Body of pancreas (tissue), 4 donors: ENCODE measurements around the gene MAD1L1. TPM values are rescaled to one million over a fixed set of nuclear protein-coding genes. Genes with fewer than 3 reads are reported as not detected.

Experiments
- ATAC-seq: fragments of 150-250 bp; one replicate; pipeline ENCODE4 v1.9.1; 2016
- DNase-seq, 4 donors: peaks; one replicate each; pipeline ENCODE4 v3.0.0-alpha.2; 2019
- H3K27ac ChIP-seq, 4 donors: fragments of 200-600 bp; sonication (generic); 1 replicate in 3 of 4; 2 replicates in 1 of 4; pipeline versions ENCODE4 v1.5.1 to v1.6.1; 2016 to 2019; ENCODE audit warnings: mild to moderate bottlenecking in 1 of 4, mixed read lengths in 1 of 4, moderate library complexity in 1 of 4
- H3K27me3 ChIP-seq, 2 donors: fragments of 200-600 bp; sonication (generic); one replicate each; pipeline ENCODE4 v1.6.0; 2016; ENCODE audit warnings: mild to moderate bottlenecking in 1 of 2
- H3K36me3 ChIP-seq, 2 donors: fragments of 200-600 bp; sonication (generic); replicated peaks in 1 of 2; 2 replicates each; pipeline ENCODE4 v1.5.1; 2016; ENCODE audit warnings: low read depth in 2 of 2; ENCODE audit not compliant: insufficient read depth in 1 of 2
- H3K4me1 ChIP-seq: fragments of 200-600 bp; sonication (generic); one replicate; pipeline ENCODE4 v1.6.0; 2016
- H3K4me3 ChIP-seq, 2 donors: fragments of 200-600 bp; sonication (generic); 1 replicate in 1 of 2; 2 replicates in 1 of 2; pipeline ENCODE4 v1.5.1; 2016 to 2019
- H3K9me3 ChIP-seq, 3 donors: fragments of 200-600 bp; sonication (generic); 1 replicate in 2 of 3; 2 replicates in 1 of 3; pipeline ENCODE4 v1.5.1; 2016
- CTCF ChIP-seq, 7 experiments: fragments of 450-650 bp in 4 of 7; fragments of 200-600 bp in 3 of 7; sonication (generic) in 3 of 7; IDR thresholded peaks; one replicate each; pipeline ENCODE4 v1.5.1; 2016 to 2019; ENCODE audit warnings: antibody characterized with exemption in 7 of 7
- POLR2A ChIP-seq, 3 donors: fragments of 450-650 bp; IDR thresholded peaks; one replicate each; pipeline ENCODE4 v1.6.1; 2016; ENCODE audit warnings: antibody characterized with exemption in 3 of 3, mild to moderate bottlenecking in 2 of 3
- WGBS, 2 donors: methylation state at CpG; one replicate each; pipeline ENCODE4 v1.1.5; 2017; 5-methylcytosine and 5-hydroxymethylcytosine counted together
- intact Hi-C: fragments of 100-400 bp; cut with DNase I; formaldehyde crosslinking; loops from one replicate; pipeline ENCODE4 v1.15.1; 2023
- total RNA-seq, 2 donors: library from RNA; depleted of rRNA; stranded (reverse); fragments of >200 nt; gene quantifications; one replicate each; pipeline ENCODE4 v1.1.0, GENCODE V29; 2016

The MAD1L1 gene
- total RNA-seq, 2 donors from 2014 or later, result 14.0 to 66.9 TPM

GRCh38 chr7:2205036-2205780, 27.5 kb downstream of the MAD1L1 start:
- intact Hi-C loops, result loop anchor here (10.0 kb wide), 1 partner anchor 540 kb away; no protein-coding TSS in a partner anchor

GRCh38 chr7:2204446-2204845, 28.3 kb downstream of the MAD1L1 start:
- Histone ChIP-seq H3K27ac (no peak overlapping the region), H3K9me3 (no peaks in the 10 kb centered on the region), H3K27me3 (no peaks in the 10 kb centered on the region), H3K4me1 (no peaks in the 10 kb centered on the region), H3K4me3 (no peak overlapping the region), H3K36me3 (no peaks in the 10 kb centered on the region)
- no peak for DNase-seq
- 94 to 95% methylated on average over 11 of the region's 11 CpGs for WGBS, 2 donors
- no peak for TF ChIP-seq CTCF (IDR thresholded peaks at IDR 0.05)
- TF ChIP-seq POLR2A (IDR thresholded peaks at IDR 0.05), result no peak
- intact Hi-C loops, result loop anchor here (10.0 kb wide), 1 partner anchor 540 kb away; no protein-coding TSS in a partner anchor
- no peak for ATAC-seq

More at GRCh38 chr7:2205036-2205780, 27.5 kb downstream of the MAD1L1 start:
- Histone ChIP-seq H3K27me3 (no peaks in the 10 kb centered on the region), H3K9me3 (no peaks in the 10 kb centered on the region), H3K36me3 (no peaks in the 10 kb centered on the region), H3K27ac (no peak overlapping the region), H3K4me3 (no peak overlapping the region), H3K4me1 (no peaks in the 10 kb centered on the region)
- TF ChIP-seq CTCF (IDR thresholded peaks at IDR 0.05) (no peak), POLR2A (IDR thresholded peaks at IDR 0.05) (no peak)
- ATAC-seq (no peak), DNase-seq (no peak)
- 87 to 88% methylated on average over 16 of the region's 16 CpGs for WGBS, 2 donors

- DNase-seq (no peak), ATAC-seq (peak; percentile 25)
- Histone ChIP-seq H3K36me3 (no peaks in the 10 kb centered on the region), H3K27me3 (no peaks in the 10 kb centered on the region), H3K4me3 (no peak overlapping the region), H3K27ac (no peak overlapping the region), H3K9me3 (no peaks in the 10 kb centered on the region), H3K4me1 (no peaks in the 10 kb centered on the region)
- WGBS, 2 donors, result 78 to 79% methylated on average over 13 of the region's 13 CpGs
- intact Hi-C loops, result loop anchor here (10.0 kb wide), 1 partner anchor 539 kb away; no protein-coding TSS in a partner anchor
- TF ChIP-seq POLR2A (IDR thresholded peaks at IDR 0.05) (no peak), CTCF (IDR thresholded peaks at IDR 0.05) (no peak)
Observed at GRCh38 chr7:2203766-2204300, 28.9 kb downstream of the MAD1L1 start.

GRCh38 chr7:2202901-2203765, 29.6 kb downstream of the MAD1L1 start:
- WGBS, 2 donors, result 81 to 90% methylated on average over 10 to 17 of the region's 20 CpGs
- no peak overlapping the region for H3K27ac ChIP-seq
- H3K36me3 ChIP-seq, result no peaks in the 10 kb centered on the region
- no peak for ATAC-seq
- no peak overlapping the region for H3K4me3 ChIP-seq
- H3K4me1 ChIP-seq, result no peaks in the 10 kb centered on the region
- no peak for TF ChIP-seq POLR2A (IDR thresholded peaks at IDR 0.05)
- TF ChIP-seq CTCF (IDR thresholded peaks at IDR 0.05), result no peak
- no peak for DNase-seq
- H3K27me3 ChIP-seq, result no peaks in the 10 kb centered on the region
- H3K9me3 ChIP-seq, result no peaks in the 10 kb centered on the region
- intact Hi-C loops, result loop anchor here (10.0 kb wide), 1 partner anchor 538 kb away; no protein-coding TSS in a partner anchor
